H9 (cell line): ENCODE results near the gene SHB. TPM values are rescaled to one million over a fixed set of nuclear protein-coding genes. Genes with fewer than 3 reads are reported as not detected.

Experiments used
- DNase-seq: peaks from one replicate; pipeline ENCODE4 v3.0.0-alpha.2; 2017
- H2AFZ ChIP-seq: one replicate; pipeline ENCODE4 v1.6.1; 2013; ENCODE audit warnings: mild to moderate bottlenecking, low read length, control low read depth, moderate library complexity
- H2AK5ac ChIP-seq: 2 replicates; pipeline ENCODE4 v1.6.1; 2013; ENCODE audit warnings: low read length, control low read depth, mixed read lengths; ENCODE audit not compliant: insufficient read length
- H2BK120ac ChIP-seq: one replicate; pipeline ENCODE4 v1.6.1; 2013; ENCODE audit warnings: low read depth, mild to moderate bottlenecking, low read length, control low read depth, inconsistent platforms; ENCODE audit not compliant: poor library complexity, severe bottlenecking
- H2BK12ac ChIP-seq: 2 replicates; pipeline ENCODE4 v1.6.1; 2013; ENCODE audit warnings: low read length, control low read depth, mixed read lengths, low read depth; ENCODE audit not compliant: insufficient read length
- H2BK15ac ChIP-seq: 2 replicates; pipeline ENCODE4 v1.6.1; 2013; ENCODE audit warnings: low read depth, low read length, control low read depth
- H2BK20ac ChIP-seq: one replicate; pipeline ENCODE4 v1.6.1; 2013; ENCODE audit warnings: low read depth, mild to moderate bottlenecking, low read length, control low read depth, inconsistent platforms; ENCODE audit not compliant: poor library complexity, severe bottlenecking
- H2BK5ac ChIP-seq: 2 replicates; pipeline ENCODE4 v1.6.1; 2013; ENCODE audit warnings: low read length, control low read depth, mixed read lengths; ENCODE audit not compliant: insufficient read length
- H3K14ac ChIP-seq: 2 replicates; pipeline ENCODE4 v1.6.1; 2013; ENCODE audit warnings: low read length, control low read depth; ENCODE audit not compliant: insufficient read depth
- H3K18ac ChIP-seq: 2 replicates; pipeline ENCODE4 v1.6.1; 2013; ENCODE audit warnings: low read depth, mild to moderate bottlenecking, mixed read lengths, low read length, control low read depth; ENCODE audit not compliant: insufficient read length
- H3K23ac ChIP-seq: 2 replicates; pipeline ENCODE4 v1.6.1; 2013; ENCODE audit warnings: low read length, control low read depth, mixed read lengths, low read depth; ENCODE audit not compliant: insufficient read length
- H3K23me2 ChIP-seq: 2 replicates; pipeline ENCODE4 v1.6.1; 2013; ENCODE audit warnings: low read depth, mild to moderate bottlenecking, mixed read lengths, low read length, control low read depth; ENCODE audit not compliant: insufficient read length, poor library complexity, severe bottlenecking
- H3K27ac ChIP-seq: 2 replicates; pipeline ENCODE4 v1.5.1; 2013; ENCODE audit warnings: low read length, control low read depth, mixed read lengths, low read depth; ENCODE audit not compliant: insufficient read length
- H3K27me3 ChIP-seq: 2 replicates; pipeline ENCODE4 v1.6.1; 2013; ENCODE audit warnings: low read length, control low read depth, inconsistent platforms; ENCODE audit not compliant: insufficient read depth
- H3K4ac ChIP-seq: 2 replicates; pipeline ENCODE4 v1.6.1; 2013; ENCODE audit warnings: low read depth, mild to moderate bottlenecking, control low read depth, inconsistent platforms, low read length, moderate library complexity
- H3K4me1 ChIP-seq: 2 replicates; pipeline ENCODE4 v1.6.1; 2013; ENCODE audit warnings: low read length, control low read depth, inconsistent platforms; ENCODE audit not compliant: insufficient read depth
- H3K4me2 ChIP-seq: 2 replicates; pipeline ENCODE4 v1.6.1; 2013; ENCODE audit warnings: low read length, control low read depth, mixed read lengths; ENCODE audit not compliant: insufficient read length, insufficient read depth
- H3K56ac ChIP-seq: 2 replicates; pipeline ENCODE4 v1.6.1; 2013; ENCODE audit warnings: low read depth, mild to moderate bottlenecking, mixed read lengths, low read length, control low read depth; ENCODE audit not compliant: insufficient read length
- H3K79me1 ChIP-seq: 2 replicates; pipeline ENCODE4 v1.6.1; 2013; ENCODE audit warnings: low read depth, mild to moderate bottlenecking, moderate library complexity, low read length, control low read depth, inconsistent platforms; ENCODE audit not compliant: insufficient read depth, poor library complexity, severe bottlenecking
- H3K79me2 ChIP-seq: 2 replicates; pipeline ENCODE4 v1.6.1; 2013; ENCODE audit warnings: low read length, control low read depth, inconsistent platforms; ENCODE audit not compliant: insufficient read depth
- H3K9ac ChIP-seq: 2 replicates; pipeline ENCODE4 v1.6.1; 2013; ENCODE audit warnings: low read length, control low read depth, mixed read lengths; ENCODE audit not compliant: insufficient read length; ENCODE audit errors: extremely low read depth
- H3K9me3 ChIP-seq: one replicate; pipeline ENCODE4 v1.6.1; 2013; ENCODE audit warnings: low read depth, low read length, inconsistent platforms; ENCODE audit not compliant: control insufficient read depth
- H3T11ph ChIP-seq: one replicate; pipeline ENCODE4 v1.6.1; 2013; ENCODE audit warnings: mild to moderate bottlenecking, low read length, control low read depth, inconsistent platforms
- H4K20me1 ChIP-seq: one replicate; pipeline ENCODE4 v1.6.1; 2013; ENCODE audit not compliant: control insufficient read depth, insufficient read length, insufficient read depth
- H4K5ac ChIP-seq: 2 replicates; pipeline ENCODE4 v1.6.1; 2013; ENCODE audit warnings: low read depth, mild to moderate bottlenecking, mixed read lengths, low read length, control low read depth; ENCODE audit not compliant: insufficient read length
- H4K8ac ChIP-seq: replicated peaks from 2 replicates; pipeline ENCODE4 v1.6.1; 2013; ENCODE audit warnings: low read length, control low read depth, mixed read lengths, low read depth; ENCODE audit not compliant: insufficient read length
- H4K91ac ChIP-seq: 2 replicates; pipeline ENCODE4 v1.6.1; 2013; ENCODE audit warnings: low read depth, mild to moderate bottlenecking, moderate library complexity, mixed read lengths, low read length, control low read depth; ENCODE audit not compliant: insufficient read length
- H3K27ac Mint-ChIP-seq, 3 experiments: 2 replicates in 2 of 3; 3 replicates in 1 of 3; pipeline ENCODE4 v1.8.0; 2020 to 2021; ENCODE audit warnings: mixed read lengths in 3 of 3, mild to moderate bottlenecking in 1 of 3, moderate library complexity in 1 of 3
- H3K27me3 Mint-ChIP-seq: 2 replicates; pipeline ENCODE4 v1.8.0; 2021; ENCODE audit warnings: low read depth, mild to moderate bottlenecking, moderate library complexity, mixed read lengths
- H3K36me3 Mint-ChIP-seq, 3 experiments: 2 replicates in 2 of 3; 3 replicates in 1 of 3; pipeline ENCODE4 v1.8.0; 2020 to 2021; ENCODE audit warnings: low read depth in 3 of 3, mixed read lengths in 3 of 3; ENCODE audit not compliant: insufficient read depth in 1 of 3
- H3K4me1 Mint-ChIP-seq, 2 experiments: 2 replicates each; pipeline ENCODE4 v1.8.0; 2020; ENCODE audit warnings: mixed read lengths in 2 of 2
- H3K4me3 Mint-ChIP-seq, 2 experiments: 2 replicates in 1 of 2; 3 replicates in 1 of 2; pipeline ENCODE4 v1.8.0; 2020 to 2021; ENCODE audit warnings: mild to moderate bottlenecking in 2 of 2, mixed read lengths in 2 of 2, moderate library complexity in 1 of 2
- H3K9me3 Mint-ChIP-seq, 2 experiments: 2 replicates in 1 of 2; 3 replicates in 1 of 2; pipeline ENCODE4 v1.8.0; 2020; ENCODE audit warnings: mild to moderate bottlenecking in 2 of 2, mixed read lengths in 2 of 2, moderate library complexity in 1 of 2
- WGBS: extraction: QIAGEN DNeasy Blood & Tissue Kit; methylation state at CpG from one replicate; pipeline ENCODE4 v1.1.7; 2013; ENCODE audit warnings: missing lambda C conversion rate, low lambda C conversion rate, mixed read lengths; ENCODE audit not compliant: insufficient read length; ENCODE audit errors: extremely low coverage; 5-methylcytosine and 5-hydroxymethylcytosine counted together
- total RNA-seq: library from RNA; stranded (reverse); gene quantifications from 2 replicates; pipeline ENCODE4 v1.2.1, GENCODE V29; 2021
- TF ChIP-seq, protein P1 (sequence below): fragments of 200-600 bp; sonication (generic); conservative IDR thresholded peaks from 3 replicates; pipeline ENCODE4 v1.8.0; 2021; ENCODE audit warnings: antibody characterized with exemption, mild to moderate bottlenecking

Gene SHB
- total RNA-seq, 1 experiment from 2014 or later = 14.6 TPM

DNA sequence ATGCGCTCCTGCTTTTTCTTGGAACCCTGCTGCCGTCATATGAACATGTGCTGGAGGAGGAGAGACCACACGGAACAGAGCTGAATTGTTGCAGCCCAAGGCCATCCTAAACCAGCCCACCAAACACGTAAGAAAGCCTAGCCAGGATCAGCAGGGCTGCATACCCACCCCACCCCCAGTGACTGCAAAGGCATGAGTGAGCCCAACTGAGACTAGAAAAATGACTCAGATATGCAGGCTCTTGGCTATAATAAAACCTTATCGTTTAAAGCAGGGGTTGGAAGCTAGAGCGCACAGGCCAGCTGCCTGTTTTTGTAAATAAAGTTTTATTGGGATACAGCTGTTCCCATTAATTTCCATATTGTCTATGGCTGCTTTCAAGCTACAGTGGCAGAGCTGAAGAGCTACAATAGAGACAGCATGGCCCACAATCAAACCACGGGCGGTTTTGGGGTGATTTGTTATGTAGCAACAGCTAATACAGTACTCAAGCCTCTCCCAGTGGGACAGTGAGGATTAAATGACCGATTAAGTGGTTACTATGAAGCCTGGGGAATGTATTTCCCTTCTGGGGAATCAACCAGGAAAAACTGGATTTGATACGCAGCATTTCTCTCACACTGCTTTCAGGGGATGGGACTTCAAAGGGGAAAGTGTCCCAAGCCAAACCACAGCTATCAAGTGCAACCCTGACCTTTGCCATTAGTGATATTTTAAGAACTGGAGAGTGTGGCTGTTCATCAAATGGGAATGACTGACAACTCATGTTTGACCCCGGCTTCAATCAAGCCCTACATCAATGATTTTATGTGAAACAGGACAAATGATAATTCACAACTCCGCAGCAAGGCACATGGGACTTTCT is 6.3 kb downstream of the SHB start:
- H3K9ac ChIP-seq = no peak overlapping the region

More for the DNA sequence above, 6.3 kb downstream of the SHB start:
- no peaks in the 10 kb centered on the region; a peak in 1 of 5 replicates for H3K9me3 Mint-ChIP-seq
- H2BK15ac ChIP-seq = no peak overlapping the region
- H3K23me2 ChIP-seq = peaks cover 15% of the 10 kb centered on the region
- peaks cover 11% of the 10 kb centered on the region for H3K27me3 Mint-ChIP-seq
- no peak overlapping the region for H4K5ac ChIP-seq
- H3K4me1 ChIP-seq = peaks cover 7% of the 10 kb centered on the region; the same call in 1 of the 2 replicates
- no peaks in the 10 kb centered on the region for H3K9me3 ChIP-seq
- no peak overlapping the region for H3K4ac ChIP-seq
- H3K56ac ChIP-seq = no peak overlapping the region
- no peaks in the 10 kb centered on the region; the same call in 1 of the 2 replicates for H3K27me3 ChIP-seq
- no peak overlapping the region for H2BK5ac ChIP-seq
- H3K27ac Mint-ChIP-seq = peak overlapping the region; percentile 15 to 28 (median 28); a peak in 5 of 7 replicates
- no peak overlapping the region for H4K91ac ChIP-seq
- no peak overlapping the region for H2AFZ ChIP-seq
- 0 out of 2 replicates have a peak overlapping the region, but pooled peaks have one; percentile 6 for H3K14ac ChIP-seq
- H3K18ac ChIP-seq = no peak overlapping the region
- no peak overlapping the region for H2AK5ac ChIP-seq
- peaks cover 2% of the 10 kb centered on the region for H4K20me1 ChIP-seq
- no peak overlapping the region for H2BK12ac ChIP-seq
- H3K4me1 Mint-ChIP-seq = peaks cover 67 to 76% of the 10 kb centered on the region in 2 experiments
- H3K79me1 ChIP-seq = peaks cover 2% of the 10 kb centered on the region
- DNase-seq = no peak
- H4K8ac ChIP-seq = no peak overlapping the region
- H3K23ac ChIP-seq = no peak overlapping the region
- peaks cover 4% of the 10 kb centered on the region; the same call in 1 of the 2 replicates for H3K79me2 ChIP-seq
- H3T11ph ChIP-seq = no peak overlapping the region
- WGBS = no CpG with 5 or more reads among the region's 12 CpGs
- no peak overlapping the region for H3K27ac ChIP-seq
- H2BK120ac ChIP-seq = no peak overlapping the region
- no peak overlapping the region for H2BK20ac ChIP-seq
- H3K36me3 Mint-ChIP-seq = peaks cover 0 to 10% (median 0%) of the 10 kb centered on the region in 3 experiments; a peak in 5 of 7 replicates
- H3K4me3 Mint-ChIP-seq = peak overlapping the region in 1 of 2 experiments; percentile 48; a peak in 1 of 5 replicates
- no peak overlapping the region for H3K4me2 ChIP-seq
- TF ChIP-seq, protein P1, sequence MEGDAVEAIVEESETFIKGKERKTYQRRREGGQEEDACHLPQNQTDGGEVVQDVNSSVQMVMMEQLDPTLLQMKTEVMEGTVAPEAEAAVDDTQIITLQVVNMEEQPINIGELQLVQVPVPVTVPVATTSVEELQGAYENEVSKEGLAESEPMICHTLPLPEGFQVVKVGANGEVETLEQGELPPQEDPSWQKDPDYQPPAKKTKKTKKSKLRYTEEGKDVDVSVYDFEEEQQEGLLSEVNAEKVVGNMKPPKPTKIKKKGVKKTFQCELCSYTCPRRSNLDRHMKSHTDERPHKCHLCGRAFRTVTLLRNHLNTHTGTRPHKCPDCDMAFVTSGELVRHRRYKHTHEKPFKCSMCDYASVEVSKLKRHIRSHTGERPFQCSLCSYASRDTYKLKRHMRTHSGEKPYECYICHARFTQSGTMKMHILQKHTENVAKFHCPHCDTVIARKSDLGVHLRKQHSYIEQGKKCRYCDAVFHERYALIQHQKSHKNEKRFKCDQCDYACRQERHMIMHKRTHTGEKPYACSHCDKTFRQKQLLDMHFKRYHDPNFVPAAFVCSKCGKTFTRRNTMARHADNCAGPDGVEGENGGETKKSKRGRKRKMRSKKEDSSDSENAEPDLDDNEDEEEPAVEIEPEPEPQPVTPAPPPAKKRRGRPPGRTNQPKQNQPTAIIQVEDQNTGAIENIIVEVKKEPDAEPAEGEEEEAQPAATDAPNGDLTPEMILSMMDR = no peak
